ENCODE data around the gene SPPL2B.

DNA sequence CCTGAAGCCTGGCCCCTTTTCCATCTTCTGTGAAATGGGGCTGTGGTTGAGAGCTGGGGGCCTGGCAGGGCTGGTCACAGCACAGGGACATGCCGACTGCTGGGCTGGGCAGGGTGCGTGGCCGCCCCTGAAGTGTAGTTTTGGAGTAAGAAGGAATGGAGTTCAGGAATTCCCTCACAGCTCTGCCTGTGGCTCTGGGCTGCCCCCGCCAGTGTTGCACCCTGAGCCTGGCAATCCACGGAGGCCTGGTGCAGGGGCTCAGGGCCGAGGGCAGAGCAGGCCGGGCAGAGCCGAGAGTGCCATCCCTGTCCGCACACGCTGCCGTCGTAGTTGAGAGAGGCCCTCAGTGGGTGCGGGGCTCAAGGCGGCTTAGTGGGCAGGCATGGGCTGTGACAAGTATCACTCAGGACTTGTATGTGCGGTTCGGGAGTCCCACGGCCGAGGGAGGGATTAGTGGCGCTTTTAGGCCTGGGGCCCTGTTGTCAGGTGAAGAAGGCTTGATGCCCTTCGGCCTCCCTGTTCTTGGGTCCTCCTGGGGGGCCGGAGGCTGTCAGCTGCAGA is 9.7 kb downstream of the SPPL2B start:
- TF ChIP-seq FOXJ3 (CRISPR knock-in tag; IDR thresholded peaks at IDR 0.05) (no peak), RXRA (IDR thresholded peaks at IDR 0.05; ENCODE audit: borderline replicate concordance, low read depth) (no peak), TAF1 (IDR thresholded peaks at IDR 0.05; ENCODE audit: borderline replicate concordance, low read depth, low read length) (no peak), POLR2AphosphoS5 (IDR thresholded peaks at IDR 0.05; ENCODE audit: low read depth, low read length) (no peak)
- TF ChIP-seq, protein P1, sequence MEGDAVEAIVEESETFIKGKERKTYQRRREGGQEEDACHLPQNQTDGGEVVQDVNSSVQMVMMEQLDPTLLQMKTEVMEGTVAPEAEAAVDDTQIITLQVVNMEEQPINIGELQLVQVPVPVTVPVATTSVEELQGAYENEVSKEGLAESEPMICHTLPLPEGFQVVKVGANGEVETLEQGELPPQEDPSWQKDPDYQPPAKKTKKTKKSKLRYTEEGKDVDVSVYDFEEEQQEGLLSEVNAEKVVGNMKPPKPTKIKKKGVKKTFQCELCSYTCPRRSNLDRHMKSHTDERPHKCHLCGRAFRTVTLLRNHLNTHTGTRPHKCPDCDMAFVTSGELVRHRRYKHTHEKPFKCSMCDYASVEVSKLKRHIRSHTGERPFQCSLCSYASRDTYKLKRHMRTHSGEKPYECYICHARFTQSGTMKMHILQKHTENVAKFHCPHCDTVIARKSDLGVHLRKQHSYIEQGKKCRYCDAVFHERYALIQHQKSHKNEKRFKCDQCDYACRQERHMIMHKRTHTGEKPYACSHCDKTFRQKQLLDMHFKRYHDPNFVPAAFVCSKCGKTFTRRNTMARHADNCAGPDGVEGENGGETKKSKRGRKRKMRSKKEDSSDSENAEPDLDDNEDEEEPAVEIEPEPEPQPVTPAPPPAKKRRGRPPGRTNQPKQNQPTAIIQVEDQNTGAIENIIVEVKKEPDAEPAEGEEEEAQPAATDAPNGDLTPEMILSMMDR (IDR thresholded peaks at IDR 0.05) = no peak
- TF ChIP-seq, protein P2, sequence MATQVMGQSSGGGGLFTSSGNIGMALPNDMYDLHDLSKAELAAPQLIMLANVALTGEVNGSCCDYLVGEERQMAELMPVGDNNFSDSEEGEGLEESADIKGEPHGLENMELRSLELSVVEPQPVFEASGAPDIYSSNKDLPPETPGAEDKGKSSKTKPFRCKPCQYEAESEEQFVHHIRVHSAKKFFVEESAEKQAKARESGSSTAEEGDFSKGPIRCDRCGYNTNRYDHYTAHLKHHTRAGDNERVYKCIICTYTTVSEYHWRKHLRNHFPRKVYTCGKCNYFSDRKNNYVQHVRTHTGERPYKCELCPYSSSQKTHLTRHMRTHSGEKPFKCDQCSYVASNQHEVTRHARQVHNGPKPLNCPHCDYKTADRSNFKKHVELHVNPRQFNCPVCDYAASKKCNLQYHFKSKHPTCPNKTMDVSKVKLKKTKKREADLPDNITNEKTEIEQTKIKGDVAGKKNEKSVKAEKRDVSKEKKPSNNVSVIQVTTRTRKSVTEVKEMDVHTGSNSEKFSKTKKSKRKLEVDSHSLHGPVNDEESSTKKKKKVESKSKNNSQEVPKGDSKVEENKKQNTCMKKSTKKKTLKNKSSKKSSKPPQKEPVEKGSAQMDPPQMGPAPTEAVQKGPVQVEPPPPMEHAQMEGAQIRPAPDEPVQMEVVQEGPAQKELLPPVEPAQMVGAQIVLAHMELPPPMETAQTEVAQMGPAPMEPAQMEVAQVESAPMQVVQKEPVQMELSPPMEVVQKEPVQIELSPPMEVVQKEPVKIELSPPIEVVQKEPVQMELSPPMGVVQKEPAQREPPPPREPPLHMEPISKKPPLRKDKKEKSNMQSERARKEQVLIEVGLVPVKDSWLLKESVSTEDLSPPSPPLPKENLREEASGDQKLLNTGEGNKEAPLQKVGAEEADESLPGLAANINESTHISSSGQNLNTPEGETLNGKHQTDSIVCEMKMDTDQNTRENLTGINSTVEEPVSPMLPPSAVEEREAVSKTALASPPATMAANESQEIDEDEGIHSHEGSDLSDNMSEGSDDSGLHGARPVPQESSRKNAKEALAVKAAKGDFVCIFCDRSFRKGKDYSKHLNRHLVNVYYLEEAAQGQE (IDR thresholded peaks at IDR 0.05; ENCODE audit: low read depth, low read length) = no peak
